Measurements from ENCODE around the gene KDF1. TPM values are rescaled to one million over a fixed set of nuclear protein-coding genes. Genes with fewer than 3 reads are reported as not detected.
"Not testable (repeated sequence)": the region's sequence is repeated elsewhere in the genome, so short reads cannot be mapped to it uniquely, and the experiment has no call there.

Gene KDF1
- total RNA-seq, 1 donor from 2014 or later, result not detected

DNA sequence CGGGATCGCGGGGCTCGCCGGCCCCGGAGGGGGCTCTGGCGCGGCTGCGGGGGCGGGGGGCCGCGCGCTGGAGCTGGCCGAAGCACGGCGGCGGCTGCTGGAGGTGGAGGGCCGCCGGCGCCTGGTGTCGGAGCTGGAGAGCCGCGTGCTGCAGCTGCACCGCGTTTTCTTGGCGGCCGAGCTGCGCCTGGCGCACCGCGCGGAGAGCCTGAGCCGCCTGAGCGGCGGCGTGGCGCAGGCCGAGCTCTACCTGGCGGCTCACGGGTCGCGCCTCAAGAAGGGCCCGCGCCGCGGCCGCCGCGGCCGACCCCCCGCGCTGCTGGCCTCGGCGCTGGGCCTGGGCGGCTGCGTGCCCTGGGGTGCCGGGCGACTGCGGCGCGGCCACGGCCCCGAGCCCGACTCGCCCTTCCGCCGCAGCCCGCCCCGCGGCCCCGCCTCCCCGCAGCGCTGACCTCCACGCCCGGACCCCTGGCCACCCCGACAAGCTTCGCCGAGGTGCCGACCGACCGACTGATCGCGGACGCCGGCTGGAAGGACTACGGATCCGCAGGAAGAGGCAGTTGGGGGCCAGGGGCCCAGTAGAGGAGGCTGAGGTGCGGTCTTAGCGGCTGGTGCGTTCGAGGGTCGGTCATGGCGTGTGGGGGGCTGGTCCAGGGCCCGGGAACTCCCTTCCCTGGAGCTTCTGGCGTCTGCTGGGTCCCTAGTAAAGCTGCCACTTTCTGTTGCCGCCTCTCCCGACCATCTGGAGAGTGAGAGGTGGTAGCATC, 33.9 kb upstream of the KDF1 start:
- peak; percentile 40 for DNase-seq

DNA sequence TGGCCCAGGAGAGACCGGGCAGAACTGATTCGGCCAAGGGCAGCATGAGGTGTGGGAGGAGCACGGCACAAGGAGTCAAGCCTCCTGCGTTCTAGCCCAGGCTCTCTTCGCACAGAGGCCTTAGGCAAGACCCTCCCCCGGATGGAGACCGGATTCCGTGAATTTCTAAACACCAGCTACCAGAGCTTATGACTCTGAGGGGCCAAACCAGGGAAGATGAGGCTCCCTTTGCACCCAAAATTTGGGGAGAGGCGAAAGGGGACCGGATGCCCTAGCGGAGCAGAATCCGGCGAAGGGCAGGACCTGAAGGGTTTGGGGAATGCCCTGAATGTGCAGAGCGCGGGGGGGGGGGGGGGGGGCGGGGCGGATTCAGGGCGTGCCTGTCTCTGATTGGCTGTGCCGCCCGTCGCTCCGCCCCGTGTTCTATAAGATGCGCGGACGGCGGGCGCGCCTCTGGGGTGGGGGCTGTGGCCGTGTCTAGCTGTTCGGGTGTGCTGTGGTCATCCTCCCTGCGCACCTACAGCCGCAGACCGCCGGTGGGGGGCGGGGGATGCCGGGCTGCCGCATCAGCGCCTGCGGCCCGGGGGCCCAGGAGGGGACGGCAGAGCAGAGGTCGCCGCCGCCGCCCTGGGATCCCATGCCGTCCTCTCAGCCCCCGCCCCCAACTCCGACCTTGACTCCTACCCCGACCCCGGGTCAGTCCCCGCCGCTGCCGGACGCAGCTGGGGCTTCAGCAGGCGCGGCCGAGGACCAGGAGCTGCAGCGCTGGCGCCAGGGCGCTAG, 33.2 kb upstream of the KDF1 start, which contains the start of gene TRNP1:
TSS of gene TRNP1 (plus strand) at position 456 of the 783 bp plus-strand sequence. CDS start at position 551, 95 bp downstream.
- peak; percentile 72 for DNase-seq

- DNase-seq, result peak; percentile 42
These were observed 31.2 kb upstream of the KDF1 start for GRCh38 chr1:26991310-26992116.

DNA sequence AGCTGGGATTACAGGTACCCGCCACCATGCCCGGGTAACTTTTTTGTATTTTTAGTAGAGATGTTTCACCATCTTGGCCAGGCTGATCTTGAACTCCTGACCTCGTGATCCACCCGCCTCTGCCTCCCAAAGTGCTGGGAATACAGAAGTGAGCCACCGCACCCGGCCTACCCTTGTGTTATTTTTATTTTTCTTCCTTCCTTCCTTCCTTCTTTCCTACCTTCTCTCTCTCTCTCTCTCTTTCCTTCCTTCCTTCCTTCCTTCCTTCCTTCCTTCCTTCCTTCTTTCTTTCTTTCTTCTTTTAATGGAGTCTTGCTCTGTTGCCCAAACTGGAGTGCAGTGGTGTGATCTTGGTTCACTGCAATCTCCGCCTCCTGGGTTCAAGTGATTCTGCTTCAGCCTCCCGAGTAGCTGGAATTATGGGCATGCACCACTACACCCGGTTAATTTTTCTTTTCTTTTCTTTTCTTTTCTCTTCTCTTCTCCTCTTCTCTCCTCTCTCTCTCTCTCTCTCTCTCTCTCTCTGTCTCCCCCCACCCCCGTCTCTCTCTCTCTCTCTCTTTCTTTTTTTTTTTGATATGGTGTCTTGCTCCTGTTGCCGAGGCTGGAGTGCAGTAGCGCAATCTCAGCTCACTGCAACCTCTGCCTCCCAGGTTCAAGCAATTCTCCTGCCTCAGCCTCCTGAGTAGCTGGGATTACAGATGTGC, 29.3 kb upstream of the KDF1 start:
- not testable (repeated sequence) for DNase-seq

DNA sequence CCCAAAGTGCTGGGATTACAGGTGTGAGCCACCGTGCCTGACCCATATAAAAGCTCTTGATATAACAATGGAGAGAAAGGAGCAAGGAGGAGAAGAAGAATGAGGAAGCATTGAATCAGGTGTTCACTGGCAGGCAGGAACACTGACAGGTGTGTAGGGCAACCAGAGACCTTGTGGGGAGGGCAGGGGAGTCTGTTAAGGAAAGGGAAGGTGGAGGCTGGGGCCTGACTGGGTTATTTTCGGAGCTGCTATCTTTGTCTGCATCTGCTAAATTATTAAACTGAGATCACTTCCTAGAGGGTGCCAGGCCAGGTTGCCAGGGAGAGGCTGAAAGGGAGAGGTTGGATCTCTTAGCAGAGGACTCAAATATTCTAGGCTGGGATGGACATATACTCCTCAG, 26.4 kb upstream of the KDF1 start:
- DNase-seq, result no peak

DNA sequence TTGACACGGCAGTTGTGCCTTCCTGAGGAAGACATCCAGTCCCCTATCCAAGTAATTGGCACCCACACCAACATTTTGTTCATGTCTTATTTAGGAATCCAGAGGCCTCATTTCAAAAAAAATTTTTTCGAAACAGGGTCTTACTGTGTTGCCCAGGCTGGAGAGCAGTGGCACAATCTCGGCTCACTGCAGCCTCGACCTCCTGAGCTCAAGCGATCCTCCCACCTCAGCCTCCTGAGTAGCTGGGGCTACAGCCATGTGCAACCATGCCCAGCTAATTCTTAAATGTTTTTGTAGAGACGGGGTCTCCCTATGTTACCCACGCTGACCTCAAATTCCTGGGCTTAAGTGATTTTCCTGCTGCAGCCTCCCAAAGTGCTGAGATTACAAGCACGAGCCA, 24.0 kb upstream of the KDF1 start:
- no peak for DNase-seq

- DNase-seq, result no peak
These were observed 23.6 kb upstream of the KDF1 start for GRCh38 chr1:26983863-26984262.

- DNase-seq, result no peak
These were observed 21.0 kb upstream of the KDF1 start for GRCh38 chr1:26981146-26981846.

- DNase-seq, result no peak
These were observed 18.6 kb upstream of the KDF1 start for GRCh38 chr1:26978901-26979300.

DNA sequence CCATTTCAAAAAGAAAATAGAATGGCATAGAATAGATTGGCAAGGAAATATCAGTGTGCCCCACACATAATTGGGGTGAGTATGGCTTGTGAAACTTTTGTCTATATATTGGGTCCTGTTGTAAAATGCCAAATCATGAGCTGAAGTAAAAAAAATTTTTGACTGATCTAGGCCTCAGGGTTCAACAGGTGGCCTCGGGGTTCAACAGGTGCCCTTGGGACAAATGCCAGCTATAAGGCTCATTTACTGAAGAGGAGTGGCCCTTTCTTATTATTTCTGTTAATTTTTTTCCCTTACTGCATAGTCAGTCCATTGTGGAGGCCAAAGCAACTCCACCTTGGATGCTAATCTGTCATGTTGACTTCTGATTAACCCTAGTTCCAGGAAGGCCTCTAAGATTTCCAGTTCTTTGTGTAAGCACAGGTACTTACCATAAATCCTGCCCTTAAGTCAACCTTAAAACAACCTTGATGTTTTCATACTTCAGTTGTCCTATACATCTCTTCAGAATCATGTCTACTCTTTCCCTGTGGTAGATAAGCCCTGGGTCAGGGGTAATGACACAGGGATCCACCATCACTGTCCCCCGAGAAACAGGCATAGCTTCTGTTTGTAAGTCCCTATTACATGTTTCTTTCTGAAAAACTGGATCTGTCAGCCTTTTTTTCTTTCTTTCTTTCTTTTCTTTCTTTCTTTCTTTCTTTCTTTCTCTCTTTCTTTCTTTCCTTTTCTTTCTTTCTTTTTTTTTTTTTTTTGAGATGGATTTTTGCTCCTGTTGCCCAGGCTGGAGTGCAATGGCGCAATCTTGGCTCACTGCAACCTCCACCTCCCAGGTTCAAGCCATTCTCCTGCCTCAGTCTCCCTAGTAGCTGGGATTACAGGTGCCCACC, 16.6 kb upstream of the KDF1 start:
- DNase-seq, result no peak

GRCh38 chr1:26972821-26973220, 12.6 kb upstream of the KDF1 start:
- DNase-seq, result no peak

DNA sequence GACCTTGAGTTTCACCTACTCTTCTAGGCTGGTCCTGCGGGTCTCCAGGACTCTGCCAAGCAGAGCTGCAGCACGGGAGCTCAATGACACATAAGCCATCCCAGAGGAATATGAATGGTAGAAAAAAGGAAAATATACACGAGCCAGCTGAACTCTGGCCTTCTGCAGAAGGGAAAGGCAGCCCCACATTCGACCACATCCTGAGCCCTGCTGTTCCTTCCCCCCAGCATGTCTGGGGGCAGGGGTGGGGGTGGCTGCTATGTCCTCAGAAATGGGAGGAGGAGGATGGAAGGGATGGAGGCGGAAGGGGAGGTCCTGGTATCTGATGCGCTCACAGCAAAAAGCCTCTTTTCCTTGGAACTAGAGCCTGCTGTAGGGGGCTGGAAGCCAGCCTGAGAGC, 12.1 kb upstream of the KDF1 start:
- DNase-seq, result no peak

GRCh38 chr1:26971590-26971989, 11.3 kb upstream of the KDF1 start:
- no peak for DNase-seq

- no peak for DNase-seq
These were observed 10.5 kb upstream of the KDF1 start for GRCh38 chr1:26970810-26971209.

DNA sequence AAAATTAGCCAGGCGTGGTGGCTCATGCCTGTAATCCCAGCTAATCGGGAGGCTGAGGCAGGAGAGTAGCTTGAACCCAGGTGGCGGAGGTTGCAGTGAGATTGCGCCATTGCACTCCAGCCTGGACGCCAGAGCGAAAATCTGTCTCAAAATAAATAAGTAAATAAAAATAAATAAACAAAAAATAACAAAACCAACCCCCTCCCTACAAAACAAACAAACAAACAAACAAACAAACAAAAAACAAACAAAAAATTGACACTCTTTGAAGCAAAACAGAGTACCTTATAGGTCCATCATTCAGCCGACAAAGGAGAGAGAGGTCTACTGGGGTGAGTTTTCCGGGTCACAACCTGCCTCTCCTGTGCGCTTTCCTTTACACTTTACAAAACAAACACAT, 5.4 kb upstream of the KDF1 start:
- DNase-seq, result no peak

DNA sequence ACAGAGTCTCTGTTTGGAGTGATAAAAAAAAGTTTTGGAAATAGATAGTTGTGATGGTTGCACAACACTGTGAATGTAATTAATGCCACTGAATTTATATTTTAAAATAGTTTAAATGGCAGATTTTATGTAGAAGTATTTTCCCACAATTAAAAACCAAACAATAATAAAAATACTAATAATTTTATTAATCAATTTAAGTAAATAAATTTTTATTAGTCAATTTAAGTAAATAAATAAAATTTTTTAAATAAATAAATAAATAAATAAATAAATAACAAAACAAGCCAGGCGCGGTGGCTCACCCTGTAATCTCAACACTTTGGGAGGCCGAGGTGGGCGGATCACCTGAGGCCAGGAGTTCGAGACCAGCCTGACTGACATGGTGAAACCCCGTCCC, 4.9 kb upstream of the KDF1 start:
- DNase-seq, result no peak

DNA sequence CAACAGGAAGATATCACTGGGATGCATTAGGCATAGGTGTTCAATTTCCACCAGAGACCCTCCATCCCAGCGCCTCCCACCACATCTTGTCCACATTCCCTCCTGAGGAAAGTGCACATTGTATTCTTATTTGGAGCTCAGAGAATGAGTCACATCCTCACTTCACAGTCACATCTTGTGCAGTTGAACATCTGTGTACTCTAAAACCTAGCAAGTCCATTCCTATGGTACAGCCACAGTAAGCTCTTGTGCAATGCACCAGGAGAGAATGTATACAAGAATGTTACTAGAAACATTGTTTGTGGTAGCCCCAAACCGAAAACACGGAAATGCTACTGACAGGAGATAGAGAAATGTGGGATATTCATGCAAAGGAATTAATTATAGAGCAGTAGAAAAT, 1.6 kb upstream of the KDF1 start:
- DNase-seq, result peak; percentile 85

DNA sequence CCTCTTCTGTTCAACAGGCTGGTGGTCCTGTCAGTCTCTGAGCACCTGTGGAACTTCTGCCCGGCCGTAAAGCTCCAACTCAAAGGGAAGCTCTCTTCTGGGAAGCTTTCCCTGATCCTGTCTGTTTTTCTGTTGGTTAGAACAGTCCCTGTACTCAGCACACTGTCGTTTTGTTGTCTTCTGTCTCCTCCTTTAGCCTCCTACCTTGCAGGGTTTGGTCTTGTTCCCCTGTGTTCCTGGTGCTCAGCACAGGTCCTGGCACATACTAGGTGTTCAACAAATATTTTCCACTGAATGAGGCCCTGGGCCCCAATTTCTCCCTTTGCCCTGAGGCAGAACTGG, 328 bp upstream of the KDF1 start:
- DNase-seq, result no peak

DNA sequence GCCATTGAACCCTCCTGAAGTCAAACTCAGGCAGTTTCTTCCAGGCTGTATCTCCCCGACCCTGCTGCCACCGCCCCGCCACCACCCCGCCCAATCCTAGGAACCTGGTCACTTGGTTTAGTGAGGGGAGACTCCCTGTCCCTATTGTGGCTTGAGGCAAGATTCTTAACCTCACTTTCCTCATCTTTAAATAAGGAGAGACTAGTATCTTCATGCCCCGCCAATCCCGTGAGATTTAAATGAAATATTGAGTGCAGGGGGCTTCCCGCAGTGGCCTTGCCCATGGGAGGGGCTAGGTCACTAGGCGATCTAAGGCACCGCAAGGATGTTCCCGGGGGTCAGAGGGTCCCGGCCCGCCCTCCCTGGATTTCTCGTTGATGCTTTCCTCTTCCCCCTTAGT, 998 bp downstream of the KDF1 start:
- DNase-seq, result no peak

DNA sequence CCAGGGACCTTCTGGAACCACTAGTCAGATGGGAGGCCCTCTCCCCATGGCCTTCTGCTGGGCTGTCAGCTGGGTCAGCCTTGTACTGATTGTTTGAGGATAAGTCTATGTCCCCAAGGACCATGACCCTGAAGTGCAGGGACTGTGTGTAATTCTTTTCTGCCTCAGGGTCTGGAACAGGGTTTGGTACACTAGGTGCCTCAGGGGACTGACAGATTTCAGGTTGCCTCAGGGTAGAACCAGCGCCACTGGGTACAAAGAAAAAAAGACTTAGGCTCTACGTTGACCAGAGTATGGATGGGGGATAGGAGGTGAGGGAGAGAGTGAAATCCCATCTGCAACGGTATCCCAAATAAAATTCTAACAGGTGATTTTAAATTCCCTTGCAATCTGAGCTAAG, 3.0 kb downstream of the KDF1 start:
- DNase-seq, result no peak

GRCh38 chr1:26956321-26956720, 3.9 kb downstream of the KDF1 start:
- no peak for DNase-seq

Data from dermis blood vessel endothelial cell (primary cell).